GM21360 (cell line): ENCODE measurements around the gene CMPK1.

ENCODE experiments used
- ATAC-seq: cut with Tn5 transposase; IDR thresholded peaks from one replicate; pipeline ENCODE4 v1.9.1; 2021; ENCODE audit warnings: mild to moderate bottlenecking, moderate library complexity; ENCODE audit not compliant: unreplicated experiment

Gene CMPK1

GRCh38 chr1:47393141-47393540, 59.6 kb downstream of the CMPK1 start:
- ATAC-seq: no peak

GRCh38 chr1:47395433-47395832, 61.8 kb downstream of the CMPK1 start:
- no peak for ATAC-seq

DNA sequence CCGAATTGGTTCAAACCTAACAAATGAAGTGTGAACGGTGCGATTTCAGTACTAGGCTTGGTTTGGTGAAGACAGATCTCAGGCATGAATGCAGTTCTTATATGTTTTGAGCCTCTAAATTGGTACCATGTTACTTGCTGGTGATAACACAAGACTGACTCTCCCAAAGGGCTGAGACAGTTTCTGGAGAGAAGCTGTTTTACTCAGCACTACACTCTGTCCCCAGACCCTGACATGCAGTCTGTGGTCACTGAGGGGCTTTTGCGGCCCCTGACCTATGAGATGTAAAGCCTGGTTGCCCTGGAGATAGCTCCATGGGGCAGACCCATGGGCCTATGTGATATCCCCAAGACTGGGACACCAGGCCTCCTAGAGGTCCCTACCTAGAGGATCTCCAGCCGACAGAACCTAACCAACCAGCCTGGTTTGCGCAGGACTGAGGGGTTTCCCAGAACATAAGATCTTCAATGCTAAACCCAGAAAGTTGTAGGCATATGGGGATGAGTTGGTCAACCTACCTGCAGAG, 63.1 kb downstream of the CMPK1 start:
- ATAC-seq: no peak

DNA sequence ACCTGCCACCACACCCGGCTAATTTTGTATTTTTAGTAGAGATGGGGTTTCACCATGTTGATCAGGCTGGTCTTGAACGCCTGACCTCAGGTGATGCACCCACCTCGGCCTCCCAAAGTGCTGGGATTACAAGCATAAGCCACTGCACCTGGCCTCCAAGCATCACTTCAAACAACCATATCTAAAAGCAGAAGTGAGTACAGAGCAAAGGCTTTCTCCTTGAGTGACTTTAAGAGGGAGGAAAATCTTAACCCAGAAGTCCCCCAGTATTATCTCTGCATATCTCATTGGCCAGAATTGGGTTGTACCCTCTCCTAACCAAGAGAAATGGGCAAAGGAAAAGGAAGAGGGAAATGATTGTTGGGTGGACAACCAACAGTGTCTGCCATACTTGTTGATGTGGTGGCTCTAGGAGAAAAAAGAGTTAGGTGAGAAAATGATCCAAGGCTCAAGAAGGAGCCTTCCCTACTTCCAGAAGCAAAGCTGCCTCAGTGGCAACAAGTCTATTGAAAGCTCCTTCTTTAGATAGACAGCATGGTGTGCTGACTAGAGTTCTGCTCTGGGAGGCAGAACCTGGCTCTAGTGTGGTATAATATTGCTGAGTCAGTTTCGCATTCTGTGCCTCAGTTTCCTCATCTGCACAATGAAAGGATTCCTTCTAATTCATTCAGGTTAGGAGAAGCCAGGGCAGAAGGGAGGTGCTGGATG, 65.7 kb downstream of the CMPK1 start:
- no peak for ATAC-seq

- no peak for ATAC-seq
Observed at GRCh38 chr1:47399846-47400155, 66.2 kb downstream of the CMPK1 start.

DNA sequence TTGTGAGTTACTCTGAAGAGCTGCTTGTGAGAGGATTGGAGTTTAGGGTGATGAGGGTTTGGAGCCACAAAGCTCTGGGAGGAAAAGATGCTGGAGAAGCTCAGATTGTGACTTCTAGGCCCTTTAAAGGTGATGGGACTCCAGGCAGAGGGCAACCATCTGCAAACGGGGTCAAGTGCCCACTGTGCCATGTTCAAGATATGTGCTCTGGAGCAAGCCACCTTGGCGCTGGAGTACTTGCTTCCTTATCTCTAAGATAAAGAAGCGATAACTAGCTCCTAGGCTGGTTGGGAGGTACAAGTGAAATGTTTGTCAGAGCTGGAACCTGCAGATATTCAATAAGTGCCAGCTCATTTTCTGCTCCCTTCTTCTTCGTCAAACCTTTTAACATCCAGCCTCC, 68.2 kb downstream of the CMPK1 start:
- ATAC-seq: no peak

GRCh38 chr1:47402591-47402990, 69.0 kb downstream of the CMPK1 start:
- no peak for ATAC-seq

DNA sequence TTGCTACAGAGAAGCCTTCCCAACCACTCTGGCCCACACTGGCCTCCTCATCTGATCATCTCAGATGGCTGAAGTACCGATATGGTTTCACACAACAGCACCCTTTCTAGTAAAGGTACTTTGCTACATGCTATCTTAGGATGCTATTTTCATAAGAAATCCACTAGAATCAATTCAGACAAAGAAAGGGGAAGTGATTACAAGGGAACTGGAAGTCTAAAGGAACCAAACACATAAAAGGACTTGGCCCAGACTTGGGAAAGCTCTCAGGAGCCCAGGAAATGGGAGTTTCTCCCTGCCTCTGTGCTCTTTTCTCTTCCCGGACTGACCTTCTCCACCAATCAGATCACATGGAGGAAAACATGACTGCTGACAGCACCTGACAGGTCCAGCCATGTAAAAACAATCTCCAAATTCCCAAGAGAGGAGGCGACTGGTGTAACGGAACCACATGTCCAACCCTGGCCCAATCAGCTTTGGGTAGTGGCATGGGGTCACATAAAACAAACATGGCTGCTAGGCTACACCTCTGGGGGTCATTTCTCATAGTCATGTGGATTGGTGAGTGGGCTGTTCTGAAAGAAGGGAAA, 69.8 kb downstream of the CMPK1 start:
- ATAC-seq: no peak

DNA sequence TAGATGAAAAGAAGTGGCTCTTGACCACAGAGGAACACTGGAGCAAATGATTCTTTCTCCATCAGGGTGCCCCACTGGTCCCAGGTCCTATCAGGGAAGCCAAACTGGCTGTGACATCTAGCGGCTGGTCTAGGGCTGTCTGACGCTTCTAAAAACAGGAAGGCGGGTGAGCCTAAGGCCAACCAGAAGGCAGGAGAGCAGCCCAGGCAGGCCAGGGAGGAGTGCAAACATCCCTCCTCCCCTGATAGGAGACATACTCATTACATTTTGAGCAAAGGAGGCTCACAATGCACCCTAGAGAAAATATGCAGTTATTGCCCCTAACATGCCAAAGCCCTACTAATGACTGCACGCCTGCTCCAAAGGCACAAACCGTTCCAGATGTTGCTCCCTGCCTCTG, 72.1 kb downstream of the CMPK1 start:
- no peak for ATAC-seq

DNA sequence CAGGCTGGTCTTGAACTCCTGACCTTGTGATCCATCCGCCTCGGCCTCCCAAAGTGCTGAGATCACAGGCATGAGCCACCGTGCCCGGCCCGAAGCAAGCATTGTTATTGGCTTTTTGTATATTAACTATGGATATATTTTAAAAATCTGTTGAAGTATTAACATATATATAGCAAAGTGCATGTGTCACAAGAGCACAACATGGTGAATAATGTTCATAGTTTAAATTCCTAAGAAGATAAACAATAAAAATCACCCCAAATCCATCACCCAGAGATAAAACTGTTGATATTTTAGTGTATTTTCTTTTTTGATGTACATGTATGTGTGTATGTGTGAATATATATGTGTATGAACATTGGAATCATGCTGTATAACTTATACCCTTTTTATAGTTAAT, 73.4 kb downstream of the CMPK1 start:
- ATAC-seq: no peak

DNA sequence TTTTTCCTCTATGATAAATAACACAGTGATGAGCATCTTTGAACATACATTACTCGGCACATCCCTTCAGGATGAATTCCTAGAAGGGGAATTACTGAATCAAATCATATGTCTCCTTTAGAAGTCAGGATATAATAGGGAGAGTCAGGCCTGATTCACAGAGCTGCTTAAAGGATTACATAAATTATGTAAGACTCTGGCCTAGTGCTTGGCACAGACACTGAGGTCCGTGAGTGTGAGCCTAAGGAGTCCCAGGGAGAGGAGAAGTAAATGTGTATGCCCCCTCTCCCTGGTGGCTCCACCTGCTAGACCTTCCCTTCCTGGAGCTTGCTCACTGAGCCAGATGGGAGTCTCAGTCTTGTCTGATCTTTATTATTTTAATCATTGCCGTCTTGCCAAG, 73.9 kb downstream of the CMPK1 start:
- no peak for ATAC-seq

DNA sequence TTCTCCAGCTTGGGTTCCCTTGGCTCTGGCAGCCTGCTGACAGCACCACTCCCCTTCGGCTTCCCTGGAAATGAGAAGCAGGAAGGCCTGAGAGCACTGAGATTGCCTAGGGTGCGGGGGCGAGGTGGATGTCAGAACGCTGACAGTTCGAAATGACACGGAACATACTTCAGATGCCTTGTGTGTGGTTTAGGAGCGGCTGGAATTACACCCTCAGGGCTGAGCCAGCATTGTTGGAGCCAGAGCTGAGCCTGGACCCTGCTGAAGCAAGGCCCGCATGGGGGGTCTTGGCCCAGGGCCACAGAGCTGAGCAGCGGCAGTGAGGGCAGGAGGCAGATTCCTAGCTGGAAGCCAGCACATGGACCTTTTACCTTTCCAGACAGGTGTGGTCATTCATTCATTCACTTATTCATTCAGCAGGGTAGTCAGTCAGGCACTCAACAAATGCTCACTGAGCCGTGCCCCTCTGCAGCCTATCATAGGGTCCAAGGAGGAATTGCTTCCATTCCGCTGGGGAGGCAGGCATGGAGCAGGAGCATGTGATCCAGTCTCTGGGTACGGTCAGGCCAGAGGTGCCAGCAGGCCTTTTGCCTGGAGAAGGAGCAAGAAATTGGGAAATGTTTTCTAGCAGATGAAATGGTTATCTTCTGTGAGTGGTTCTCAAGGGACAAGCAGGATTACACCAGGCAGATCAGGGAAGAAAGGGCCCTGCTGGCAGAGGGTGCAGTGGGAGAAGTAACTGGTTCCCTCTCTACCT, 75.9 kb downstream of the CMPK1 start:
- no peak for ATAC-seq

DNA sequence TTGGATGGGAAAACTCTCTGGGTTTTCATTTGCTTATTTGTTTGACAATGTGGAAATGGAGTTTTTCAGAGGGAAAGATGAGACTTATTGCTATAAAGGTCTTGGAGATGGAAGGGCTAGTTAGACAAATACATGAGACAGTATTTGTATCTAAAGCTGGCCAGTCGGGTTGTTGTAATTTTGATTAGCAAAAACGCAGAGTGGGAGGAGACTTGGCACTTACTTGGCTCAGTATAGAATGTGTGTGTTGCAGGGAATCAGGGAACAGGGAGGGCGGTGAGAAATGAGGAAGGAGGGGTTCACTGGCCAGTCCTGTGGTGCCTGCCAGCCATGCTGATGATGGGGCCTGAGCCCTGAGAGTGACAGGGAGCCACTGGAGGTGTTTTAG, 76.5 kb downstream of the CMPK1 start:
- ATAC-seq: no peak

GRCh38 chr1:47411436-47411835, 77.8 kb downstream of the CMPK1 start:
- no peak for ATAC-seq

DNA sequence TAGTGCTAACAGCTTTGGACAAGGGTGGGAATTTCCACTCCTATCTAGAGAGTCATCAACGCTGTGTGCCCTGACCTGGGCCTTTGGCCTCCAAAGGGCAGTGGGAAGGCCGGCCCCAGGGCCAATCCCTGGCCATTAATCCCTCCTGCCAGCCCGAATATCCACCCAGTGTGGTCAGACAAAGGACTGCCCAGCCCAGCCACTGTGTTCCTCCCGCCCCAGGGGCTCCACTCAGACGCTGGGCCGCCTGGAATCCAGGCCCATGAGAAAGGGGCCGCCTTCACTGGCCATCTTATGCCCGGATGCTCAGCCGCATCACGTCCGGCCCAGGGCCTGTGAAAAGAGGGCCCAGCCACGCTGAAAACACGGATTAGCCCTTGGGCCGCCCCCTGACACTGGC, 78.8 kb downstream of the CMPK1 start:
- ATAC-seq: no peak

- ATAC-seq: no peak
Observed at GRCh38 chr1:47415728-47416318, 82.2 kb downstream of the CMPK1 start, which contains the start of gene FOXE3. FOXE3 (plus strand) TSS chr1:47416285; CDS start chr1:47416316, 31 bp downstream.

- ATAC-seq: no peak
Observed at GRCh38 chr1:47416319-47417169, 83.0 kb downstream of the CMPK1 start.

GRCh38 chr1:47417170-47418044, 83.8 kb downstream of the CMPK1 start:
- no peak for ATAC-seq

DNA sequence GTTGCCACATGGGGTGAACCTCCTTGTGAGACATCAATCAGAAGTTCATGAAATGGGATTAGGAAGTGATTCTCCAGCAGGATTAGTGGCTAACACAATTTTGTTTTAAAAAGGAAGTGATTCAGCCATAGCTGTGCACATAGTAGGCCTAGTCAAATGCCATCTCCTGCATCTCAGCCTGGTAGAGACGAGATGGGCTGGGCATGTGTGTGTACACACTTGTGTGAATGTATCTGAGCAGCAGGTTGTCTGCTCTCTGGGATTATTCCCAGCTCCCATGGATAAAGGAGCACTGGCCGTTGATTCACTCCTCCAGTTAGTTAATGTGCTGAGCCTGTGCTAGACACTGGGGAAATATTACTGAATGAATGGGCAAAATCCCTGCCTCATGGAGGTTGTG, 84.5 kb downstream of the CMPK1 start:
- no peak for ATAC-seq
